ENCODE data around the gene GATA1.

The GATA1 gene

GRCh38 chrX:48781705-48782104 lies 4.7 kb upstream of the GATA1 start:
- no peak overlapping the region for H3K27ac ChIP-seq
- CTCF ChIA-PET = no interaction called here
- DNase-seq (ENCODE audit: low spot score) = no peak
- POLR2A ChIA-PET (ENCODE audit: low non-redundant PET) = no interaction called here
- TF ChIP-seq, protein P1, sequence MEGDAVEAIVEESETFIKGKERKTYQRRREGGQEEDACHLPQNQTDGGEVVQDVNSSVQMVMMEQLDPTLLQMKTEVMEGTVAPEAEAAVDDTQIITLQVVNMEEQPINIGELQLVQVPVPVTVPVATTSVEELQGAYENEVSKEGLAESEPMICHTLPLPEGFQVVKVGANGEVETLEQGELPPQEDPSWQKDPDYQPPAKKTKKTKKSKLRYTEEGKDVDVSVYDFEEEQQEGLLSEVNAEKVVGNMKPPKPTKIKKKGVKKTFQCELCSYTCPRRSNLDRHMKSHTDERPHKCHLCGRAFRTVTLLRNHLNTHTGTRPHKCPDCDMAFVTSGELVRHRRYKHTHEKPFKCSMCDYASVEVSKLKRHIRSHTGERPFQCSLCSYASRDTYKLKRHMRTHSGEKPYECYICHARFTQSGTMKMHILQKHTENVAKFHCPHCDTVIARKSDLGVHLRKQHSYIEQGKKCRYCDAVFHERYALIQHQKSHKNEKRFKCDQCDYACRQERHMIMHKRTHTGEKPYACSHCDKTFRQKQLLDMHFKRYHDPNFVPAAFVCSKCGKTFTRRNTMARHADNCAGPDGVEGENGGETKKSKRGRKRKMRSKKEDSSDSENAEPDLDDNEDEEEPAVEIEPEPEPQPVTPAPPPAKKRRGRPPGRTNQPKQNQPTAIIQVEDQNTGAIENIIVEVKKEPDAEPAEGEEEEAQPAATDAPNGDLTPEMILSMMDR (conservative IDR thresholded peaks at IDR 0.05; ENCODE audit: low read depth) = no peak

GRCh38 chrX:48782216-48782615 lies 4.2 kb upstream of the GATA1 start:
- DNase-seq (ENCODE audit: low spot score) = no peak
- no peak overlapping the region for H3K27ac ChIP-seq
- ChIA-PET CTCF (no interaction called here), POLR2A (ENCODE audit: low non-redundant PET) (no interaction called here)
- TF ChIP-seq, protein P1 (conservative IDR thresholded peaks at IDR 0.05; ENCODE audit: low read depth) = no peak

DNA sequence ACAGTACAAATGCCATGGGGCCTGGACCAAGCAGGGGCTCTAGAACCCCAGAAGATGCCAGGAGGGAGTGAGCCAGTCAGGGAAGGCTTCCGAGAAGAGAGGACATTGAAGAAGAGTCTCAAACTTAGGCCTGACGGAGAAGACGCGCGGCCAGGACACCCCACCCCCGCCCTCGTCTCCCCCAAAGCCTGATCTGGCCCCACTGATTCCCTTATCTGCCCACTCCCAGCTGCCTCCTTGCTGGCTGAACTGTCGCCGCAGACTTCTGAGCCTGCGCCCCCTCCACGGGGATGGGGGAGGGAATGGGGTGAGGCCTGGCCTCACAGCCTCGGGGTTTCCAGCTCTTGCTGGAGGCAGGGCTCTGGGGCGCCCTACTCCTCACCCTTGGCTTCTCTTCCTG lies 3.6 kb upstream of the GATA1 start:
- no peak overlapping the region for H3K27ac ChIP-seq
- ChIA-PET POLR2A (ENCODE audit: low non-redundant PET) (no interaction called here), CTCF (no interaction called here)
- DNase-seq (ENCODE audit: low spot score) = no peak
- TF ChIP-seq, protein P1 (conservative IDR thresholded peaks at IDR 0.05; ENCODE audit: low read depth) = no peak

DNA sequence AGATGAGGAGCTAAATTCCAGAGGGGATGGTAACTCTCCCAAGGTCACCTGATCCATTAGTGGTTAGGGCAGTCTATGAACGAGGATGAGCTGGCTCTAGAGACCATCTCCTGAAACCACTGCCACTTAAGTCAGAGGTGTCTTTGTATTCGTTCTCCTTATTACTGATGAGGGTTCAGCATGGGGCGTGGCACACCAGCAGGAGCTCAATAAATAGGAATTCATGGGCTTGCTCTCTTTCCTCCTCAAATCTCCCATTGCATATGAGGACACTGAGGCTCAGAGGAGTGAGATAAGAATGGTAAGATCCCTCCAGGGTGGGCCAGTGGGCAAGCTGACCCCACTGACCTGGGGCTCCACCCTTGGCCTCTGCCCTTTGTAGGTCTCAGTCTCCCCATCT lies 1.7 kb upstream of the GATA1 start:
- CTCF ChIA-PET = no interaction called here

GRCh38 chrX:48785186-48785539 lies 1.2 kb upstream of the GATA1 start:
- DNase-seq (ENCODE audit: low spot score) = no peak
- H3K27ac ChIP-seq = no peak overlapping the region
- TF ChIP-seq, protein P1 (conservative IDR thresholded peaks at IDR 0.05; ENCODE audit: low read depth) = no peak
- CTCF ChIA-PET = no interaction called here
- POLR2A ChIA-PET (ENCODE audit: low non-redundant PET) = no interaction called here

More for the DNA sequence above, 1.7 kb upstream of the GATA1 start:
- H3K27ac ChIP-seq = no peak overlapping the region
- POLR2A ChIA-PET (ENCODE audit: low non-redundant PET) = no interaction called here
- TF ChIP-seq, protein P1 (conservative IDR thresholded peaks at IDR 0.05; ENCODE audit: low read depth) = no peak
- DNase-seq (ENCODE audit: low spot score) = no peak

DNA sequence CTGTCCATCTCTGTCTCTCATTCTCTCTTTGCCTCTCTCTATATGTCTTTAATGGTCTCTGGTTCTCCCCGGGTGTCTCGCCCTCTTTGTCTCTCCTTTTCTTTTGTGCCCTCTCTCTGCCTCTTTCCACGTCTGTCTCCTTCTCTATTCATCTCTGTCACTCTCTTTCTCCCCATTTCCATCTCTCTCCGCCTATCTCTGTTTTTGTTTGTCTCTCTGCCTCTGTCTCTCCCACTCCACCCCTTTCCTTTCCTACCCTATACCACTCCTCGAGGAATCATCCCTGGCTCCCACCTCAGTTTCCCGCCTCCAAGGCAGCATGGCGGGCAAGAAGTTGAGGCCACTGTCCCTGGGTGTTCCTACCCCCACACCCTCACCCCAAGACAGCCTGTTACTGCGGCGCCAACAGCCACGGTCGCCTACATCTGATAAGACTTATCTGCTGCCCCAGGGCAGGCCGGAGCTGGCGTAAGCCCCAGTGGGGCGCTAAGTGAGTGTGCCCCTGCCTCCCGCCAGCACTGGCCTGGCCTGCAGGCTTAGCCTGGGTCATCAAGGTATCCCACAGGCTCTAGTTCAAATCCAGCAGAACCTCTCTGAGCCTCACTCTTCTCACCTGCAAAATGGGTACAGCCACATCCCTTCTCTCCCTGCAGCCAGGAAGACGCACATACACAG lies 713 bp upstream of the GATA1 start:
- POLR2A ChIA-PET (ENCODE audit: low non-redundant PET) = no interaction called here
- CTCF ChIA-PET = no interaction called here

More for the DNA sequence above, 713 bp upstream of the GATA1 start:
- DNase-seq (ENCODE audit: low spot score) = no peak
- no peak overlapping the region for H3K27ac ChIP-seq
- TF ChIP-seq, protein P1 (conservative IDR thresholded peaks at IDR 0.05; ENCODE audit: low read depth) = no peak
